A673 (cell line): ENCODE results near the gene LMF2.
"Not testable (repeated sequence)": the region's sequence is repeated elsewhere in the genome, so short reads cannot be mapped to it uniquely, and the experiment has no call there.

Source experiments
- CTCF ChIP-seq: fragments of 300-800, 200-600 bp; sonication (generic); conservative IDR thresholded peaks from 2 replicates; pipeline ENCODE4 v1.5.1; 2017; ENCODE audit warnings: low read depth, mild to moderate bottlenecking, antibody characterized with exemption, low read length, moderate library complexity, mixed read lengths
- EZH2 ChIP-seq: fragments of 200-600 bp; sonication (generic); IDR thresholded peaks from 2 replicates; pipeline ENCODE4 v1.6.1; 2017; ENCODE audit warnings: borderline replicate concordance, low read depth, mild to moderate bottlenecking, mixed read lengths, antibody characterized with exemption, low read length; ENCODE audit not compliant: poor library complexity, severe bottlenecking

- TF ChIP-seq CTCF, EZH2: not testable (repeated sequence)
Observed at GRCh38 chr22:50520184-50520583, 12.7 kb upstream of the LMF2 start.
